ENCODE results near the gene UBE2V1. TPM values are rescaled to one million over a fixed set of nuclear protein-coding genes. Genes with fewer than 3 reads are reported as not detected.

Gene UBE2V1
- total RNA-seq, 3 donors from 2014 or later, result 63.8 to 81.6 (median 79.9) TPM

DNA sequence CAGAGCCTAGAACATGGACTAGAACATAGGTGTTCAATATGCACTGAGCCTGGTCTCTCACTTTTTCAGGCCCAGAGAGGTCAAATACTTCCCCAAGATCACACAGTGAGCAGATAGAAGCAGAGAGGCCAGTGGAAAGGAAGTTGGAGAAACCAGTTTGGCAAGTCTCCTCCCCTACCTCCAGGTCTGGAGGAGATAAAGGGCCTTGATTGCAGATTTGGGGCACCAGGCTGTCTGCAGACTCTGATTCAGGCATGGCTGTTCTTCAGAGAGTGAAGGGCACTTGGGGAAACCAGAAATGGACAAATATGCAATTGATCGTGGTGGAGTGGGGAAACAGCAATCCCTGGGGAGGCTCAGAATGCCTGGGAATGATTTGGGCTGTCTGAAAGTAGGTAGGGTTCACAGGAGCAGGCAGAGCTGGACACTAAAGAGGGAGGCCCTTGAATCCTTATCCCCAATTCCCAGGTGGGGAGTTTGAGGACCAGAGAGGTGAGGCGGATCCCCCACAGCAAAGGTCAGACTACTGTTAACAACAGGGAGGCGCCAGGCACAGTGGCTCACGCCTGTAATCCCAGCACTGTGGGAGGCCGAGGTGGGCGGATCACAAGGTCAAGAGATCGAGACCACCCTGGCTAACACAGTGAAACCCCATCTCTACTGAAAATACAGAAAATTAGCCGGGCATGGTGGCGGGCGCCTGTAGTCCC, 38.2 kb upstream of the UBE2V1 start:
- DNase-seq (ENCODE audit: low spot score in 2 of 2), result no peak
- no peaks in the 10 kb centered on the region for H3K27me3 ChIP-seq
- peak overlapping the region in 1 of 3 donors; percentile 82 for H3K4me3 ChIP-seq
- H3K4me1 ChIP-seq, result peaks cover 5 to 27% of the 10 kb centered on the region in 2 donors
- intact Hi-C loops (cut with DNase I; ENCODE audit: low total_unique reads), result no loop called here
- no peaks in the 10 kb centered on the region for H3K9me3 ChIP-seq
- H3K27ac ChIP-seq, result peak overlapping the region; percentile 40 to 90
- no peaks in the 10 kb centered on the region for H3K36me3 ChIP-seq
- no peak for TF ChIP-seq POLR2AphosphoS5 (IDR thresholded peaks at IDR 0.05)
- TF ChIP-seq POLR2A (IDR thresholded peaks at IDR 0.05), result no peak
- TF ChIP-seq, protein P1, sequence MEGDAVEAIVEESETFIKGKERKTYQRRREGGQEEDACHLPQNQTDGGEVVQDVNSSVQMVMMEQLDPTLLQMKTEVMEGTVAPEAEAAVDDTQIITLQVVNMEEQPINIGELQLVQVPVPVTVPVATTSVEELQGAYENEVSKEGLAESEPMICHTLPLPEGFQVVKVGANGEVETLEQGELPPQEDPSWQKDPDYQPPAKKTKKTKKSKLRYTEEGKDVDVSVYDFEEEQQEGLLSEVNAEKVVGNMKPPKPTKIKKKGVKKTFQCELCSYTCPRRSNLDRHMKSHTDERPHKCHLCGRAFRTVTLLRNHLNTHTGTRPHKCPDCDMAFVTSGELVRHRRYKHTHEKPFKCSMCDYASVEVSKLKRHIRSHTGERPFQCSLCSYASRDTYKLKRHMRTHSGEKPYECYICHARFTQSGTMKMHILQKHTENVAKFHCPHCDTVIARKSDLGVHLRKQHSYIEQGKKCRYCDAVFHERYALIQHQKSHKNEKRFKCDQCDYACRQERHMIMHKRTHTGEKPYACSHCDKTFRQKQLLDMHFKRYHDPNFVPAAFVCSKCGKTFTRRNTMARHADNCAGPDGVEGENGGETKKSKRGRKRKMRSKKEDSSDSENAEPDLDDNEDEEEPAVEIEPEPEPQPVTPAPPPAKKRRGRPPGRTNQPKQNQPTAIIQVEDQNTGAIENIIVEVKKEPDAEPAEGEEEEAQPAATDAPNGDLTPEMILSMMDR (IDR thresholded peaks at IDR 0.05), result no peak

DNA sequence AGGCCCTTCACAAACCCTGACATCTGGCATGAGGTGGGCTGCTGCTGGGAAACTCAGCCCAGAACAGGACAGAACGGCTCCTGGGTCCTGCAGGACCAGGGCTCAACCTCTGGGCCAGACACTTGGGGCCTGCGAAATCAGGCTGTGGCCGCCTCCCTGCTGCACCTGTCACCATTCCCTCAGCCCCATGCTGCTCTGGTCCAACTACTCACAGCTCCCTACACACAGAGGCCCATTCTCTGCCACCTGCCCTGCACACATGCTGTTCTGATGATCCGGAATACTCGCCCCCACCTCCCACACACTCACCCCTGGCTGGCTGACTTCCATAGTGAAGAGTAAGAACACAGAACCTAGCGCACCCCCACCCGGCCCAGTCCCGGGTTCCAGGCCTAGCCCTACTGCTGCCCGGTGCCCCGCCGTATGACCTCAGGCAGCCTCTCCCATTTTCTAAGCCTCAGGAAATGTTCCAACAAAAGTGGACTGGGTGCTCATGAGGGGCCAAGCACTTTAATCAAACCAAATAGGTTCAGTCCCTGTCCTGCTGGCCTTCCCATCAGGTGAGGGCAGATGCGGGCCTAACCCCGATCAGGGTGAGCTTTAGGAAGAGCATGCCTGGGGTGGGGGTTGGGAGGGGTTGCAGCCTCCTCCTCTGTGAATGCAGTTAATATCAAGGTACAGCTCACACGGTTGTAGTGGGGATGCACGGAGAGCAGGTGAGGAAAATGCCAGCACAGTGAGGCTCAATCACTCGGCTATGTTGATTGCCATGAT, 36.7 kb upstream of the UBE2V1 start:
- Histone ChIP-seq H3K4me1 (peaks cover 5 to 29% of the 10 kb centered on the region in 2 donors), H3K9me3 (no peaks in the 10 kb centered on the region), H3K36me3 (no peaks in the 10 kb centered on the region), H3K27ac (peak overlapping the region; percentile 53 to 90), H3K27me3 (no peaks in the 10 kb centered on the region), H3K4me3 (peak overlapping the region in 1 of 3 donors; percentile 21)
- intact Hi-C loops (cut with DNase I; ENCODE audit: low total_unique reads), result no loop called here
- no peak for DNase-seq (ENCODE audit: low spot score in 2 of 2)
- TF ChIP-seq POLR2AphosphoS5 (IDR thresholded peaks at IDR 0.05) (no peak), POLR2A (IDR thresholded peaks at IDR 0.05) (no peak)
- TF ChIP-seq, protein P1 (IDR thresholded peaks at IDR 0.05), result no peak

DNA sequence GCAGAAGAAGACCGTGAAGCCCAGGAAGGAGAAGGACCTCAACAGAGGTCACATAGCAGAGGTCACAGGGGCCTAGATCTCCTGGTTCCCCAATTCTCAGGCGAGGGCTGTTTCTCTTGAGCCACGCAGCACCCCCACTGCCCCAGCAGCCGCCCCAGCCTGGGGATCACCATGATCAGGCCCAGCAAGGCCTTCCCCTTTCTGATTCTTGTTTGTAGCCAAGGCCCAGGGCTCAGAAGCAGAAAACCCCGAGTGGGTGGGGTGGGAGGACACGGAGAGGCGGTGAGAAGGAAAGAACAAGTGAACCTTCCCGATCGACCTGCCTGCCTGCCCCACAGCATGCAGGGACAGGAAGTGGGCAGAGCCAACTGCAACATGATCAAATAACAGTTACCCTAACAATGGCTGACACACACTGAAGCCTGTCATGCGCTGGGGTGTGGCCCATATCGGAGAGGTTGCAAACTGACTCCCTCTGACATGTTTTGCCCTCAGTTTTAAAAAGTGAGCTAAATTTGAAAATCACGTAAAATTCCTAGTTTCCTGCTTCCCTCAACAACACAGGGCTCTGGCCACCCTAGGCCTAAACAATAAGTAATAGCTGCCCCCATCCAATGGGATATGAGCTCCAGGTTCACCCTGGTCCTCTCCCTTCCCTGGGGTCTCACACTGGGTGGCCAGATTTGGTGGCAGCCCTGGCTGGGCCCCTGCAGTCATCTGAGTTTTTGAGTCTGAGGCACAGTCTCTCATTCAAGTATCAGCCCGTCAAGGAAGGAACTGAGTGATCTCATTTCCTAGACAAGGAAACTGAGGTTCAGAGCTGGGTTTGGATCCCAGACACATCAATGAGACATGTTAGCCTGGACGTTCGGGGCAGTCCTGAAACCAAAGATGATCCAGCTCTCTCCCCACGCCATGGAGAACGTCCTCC, 34.0 kb upstream of the UBE2V1 start:
- Histone ChIP-seq H3K36me3 (no peaks in the 10 kb centered on the region), H3K27ac (peak overlapping the region; percentile 70 to 82), H3K4me1 (peaks cover 8 to 26% of the 10 kb centered on the region in 2 donors), H3K27me3 (no peaks in the 10 kb centered on the region), H3K4me3 (peak overlapping the region in 1 of 3 donors; percentile 22), H3K9me3 (no peaks in the 10 kb centered on the region)
- peak in 1 of 3 donors; percentile 12 for TF ChIP-seq POLR2AphosphoS5 (IDR thresholded peaks at IDR 0.05)
- TF ChIP-seq, protein P1 (IDR thresholded peaks at IDR 0.05), result no peak
- DNase-seq (ENCODE audit: low spot score in 2 of 2), result no peak
- intact Hi-C loops (cut with DNase I; ENCODE audit: low total_unique reads), result no loop called here

DNA sequence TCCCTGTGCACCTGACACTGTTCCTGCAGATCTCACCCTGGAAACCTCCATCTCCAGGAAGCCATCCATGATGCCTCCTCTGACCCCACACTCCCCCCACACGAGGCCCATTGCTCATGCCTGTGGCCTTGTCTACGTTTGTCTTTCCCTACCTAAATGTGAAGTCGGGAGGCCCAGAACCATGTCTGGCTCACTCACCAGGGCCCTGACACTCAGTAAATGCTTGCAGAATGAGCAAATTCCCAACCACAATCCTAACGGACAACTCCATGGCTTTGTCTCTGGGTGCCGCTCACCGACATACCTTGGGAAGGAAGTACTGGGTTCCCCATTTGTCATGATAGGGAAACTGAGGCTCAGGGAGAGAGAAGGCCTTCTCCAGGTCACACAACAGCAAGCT, 33.3 kb upstream of the UBE2V1 start:
- Histone ChIP-seq H3K4me1 (peaks cover 8 to 22% of the 10 kb centered on the region in 2 donors), H3K36me3 (no peaks in the 10 kb centered on the region), H3K4me3 (no peak overlapping the region), H3K9me3 (no peaks in the 10 kb centered on the region), H3K27me3 (no peaks in the 10 kb centered on the region), H3K27ac (peak overlapping the region; percentile 70 to 82)
- no peak for DNase-seq (ENCODE audit: low spot score in 2 of 2)
- intact Hi-C loops (cut with DNase I; ENCODE audit: low total_unique reads), result no loop called here
- TF ChIP-seq POLR2A (IDR thresholded peaks at IDR 0.05) (no peak), POLR2AphosphoS5 (IDR thresholded peaks at IDR 0.05) (no peak)
- TF ChIP-seq, protein P1 (IDR thresholded peaks at IDR 0.05), result no peak
